Measurements from ENCODE around the gene NMT1.
"Not testable (repeated sequence)": the region's sequence is repeated elsewhere in the genome, so short reads cannot be mapped to it uniquely, and the experiment has no call there.

NMT1 gene

DNA sequence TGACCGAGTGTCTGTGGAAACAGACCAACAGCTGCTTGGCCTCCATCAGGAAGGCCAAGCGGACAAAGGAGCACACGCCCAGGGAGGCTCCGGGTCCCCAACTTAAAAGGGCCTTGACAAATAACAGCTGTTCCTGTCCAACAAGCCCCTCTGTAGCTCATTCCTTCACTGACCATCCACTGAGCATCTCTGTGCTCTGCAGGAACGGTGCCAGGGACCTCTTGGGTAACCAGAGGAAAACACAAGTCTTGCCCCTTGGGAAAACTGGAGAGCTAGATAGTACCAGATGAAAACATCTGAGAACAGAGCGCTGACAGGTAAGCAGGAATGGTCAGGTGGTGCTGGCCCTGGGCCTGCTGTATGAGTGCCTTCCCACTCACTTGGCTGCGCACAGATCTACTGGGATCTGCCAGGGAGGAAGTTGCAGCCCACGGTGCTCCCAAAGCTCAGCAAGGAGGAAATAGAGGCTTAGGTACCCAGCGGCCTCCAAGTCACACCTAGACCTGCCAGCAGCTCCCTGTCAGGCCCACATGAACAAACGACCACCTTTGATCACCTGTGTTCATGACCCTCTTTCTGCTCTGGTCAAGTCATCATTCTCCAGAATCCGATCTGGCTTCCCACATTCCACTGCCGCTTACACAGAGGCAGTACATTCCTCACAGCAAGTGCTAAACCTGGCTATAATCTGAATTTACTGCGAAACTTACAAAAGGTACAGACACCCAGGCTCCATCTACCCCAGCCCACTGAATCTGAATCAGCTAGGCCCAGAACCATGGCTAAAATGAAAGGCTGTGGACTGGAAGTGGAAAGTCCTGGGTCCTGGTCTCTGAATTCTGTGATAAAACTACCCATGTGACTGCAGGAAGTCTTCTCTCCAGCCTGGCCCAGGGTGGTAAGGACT lies 22.1 kb upstream of the NMT1 start:
- FAIRE-seq = no peak

DNA sequence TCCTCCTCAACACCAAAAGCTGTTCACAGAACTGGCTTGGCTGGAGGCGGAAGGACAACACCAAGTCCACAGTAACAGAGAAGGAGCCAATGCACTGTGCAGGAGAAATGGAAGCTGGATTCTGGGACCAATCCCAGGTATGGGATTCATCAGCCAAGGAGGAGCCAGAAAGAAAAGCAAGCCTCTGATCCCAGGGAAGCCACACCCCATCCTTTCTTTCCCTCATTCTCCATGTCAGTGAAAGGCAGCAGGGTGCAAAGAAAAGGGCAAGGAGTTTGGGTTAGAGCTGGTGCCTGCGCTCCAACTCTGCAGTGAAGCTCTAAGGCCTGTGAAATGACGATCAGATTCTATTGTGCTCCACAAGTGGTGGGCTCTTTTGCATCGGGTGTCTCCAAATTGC lies 20.7 kb upstream of the NMT1 start:
- FAIRE-seq = no peak

DNA sequence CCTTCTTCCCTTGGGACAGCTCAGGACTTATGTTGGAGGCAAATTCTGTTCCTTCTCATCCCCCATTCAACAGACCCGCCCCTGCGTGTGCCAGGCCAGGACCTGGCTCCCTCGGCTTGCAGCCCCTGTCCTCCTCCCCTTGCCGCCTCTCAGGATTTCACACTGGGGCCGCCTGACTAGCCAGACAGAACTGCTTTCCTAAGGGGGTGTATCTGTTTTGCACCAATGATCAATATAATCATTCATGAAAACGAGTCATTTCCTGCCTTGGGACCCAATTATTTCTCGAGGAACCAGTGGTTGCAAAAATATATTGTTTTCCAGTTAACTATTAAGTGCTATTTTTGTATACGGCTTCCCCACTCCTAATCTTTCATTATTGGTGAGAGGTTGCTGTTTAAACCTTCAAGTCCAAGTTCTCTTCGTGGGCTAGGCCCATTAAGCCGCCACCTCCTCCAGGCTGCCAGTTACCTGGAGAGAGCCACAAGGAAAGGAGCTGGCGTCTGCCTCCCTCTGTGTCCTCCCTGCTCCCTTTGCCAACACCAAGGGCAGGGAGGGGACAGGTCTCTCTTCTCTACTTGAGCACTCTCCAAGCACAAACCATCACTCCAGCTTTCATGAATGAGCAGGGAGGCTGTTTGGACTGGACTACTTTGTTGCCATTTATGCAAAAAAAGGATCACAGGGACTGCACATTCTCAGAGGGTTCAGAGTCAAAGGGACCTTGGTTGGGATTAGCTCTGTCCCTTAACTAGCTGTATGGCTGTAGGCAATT lies 18.6 kb upstream of the NMT1 start:
- no peak for FAIRE-seq

DNA sequence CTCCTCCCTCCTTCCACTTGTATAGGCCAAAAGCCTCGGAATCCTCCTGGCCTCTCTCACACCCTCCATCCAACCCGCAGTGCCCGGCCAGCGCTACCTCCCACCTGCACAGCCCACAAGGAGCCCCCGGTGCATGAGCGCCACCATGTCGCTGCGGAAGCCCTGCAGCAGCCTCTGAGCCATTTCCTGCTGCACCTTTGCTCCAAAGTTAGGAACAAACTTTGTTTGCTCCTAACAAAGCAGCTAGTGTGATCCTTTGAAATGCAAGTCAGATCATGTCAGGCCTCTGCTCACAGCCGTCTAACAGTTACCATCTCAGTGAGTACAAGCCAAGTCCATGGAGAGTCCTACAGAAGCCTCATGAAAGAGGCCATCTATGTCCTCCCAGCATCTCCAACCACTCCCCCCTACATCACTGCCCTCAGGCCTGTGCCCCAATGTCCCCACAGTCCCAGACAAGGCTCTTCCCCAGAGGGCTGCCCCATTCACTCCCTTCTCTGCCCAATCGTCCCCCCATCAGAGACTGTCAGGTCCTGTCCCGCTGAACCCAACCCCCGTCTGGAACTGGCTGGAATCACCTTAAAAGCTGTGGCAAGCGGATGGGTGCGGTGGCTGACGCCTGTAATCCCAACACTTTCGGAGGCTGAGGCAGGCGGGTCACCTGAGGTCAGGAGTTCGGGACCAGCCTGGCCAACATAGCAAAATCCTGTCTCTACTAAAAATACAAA lies 17.1 kb upstream of the NMT1 start:
- FAIRE-seq = no peak

DNA sequence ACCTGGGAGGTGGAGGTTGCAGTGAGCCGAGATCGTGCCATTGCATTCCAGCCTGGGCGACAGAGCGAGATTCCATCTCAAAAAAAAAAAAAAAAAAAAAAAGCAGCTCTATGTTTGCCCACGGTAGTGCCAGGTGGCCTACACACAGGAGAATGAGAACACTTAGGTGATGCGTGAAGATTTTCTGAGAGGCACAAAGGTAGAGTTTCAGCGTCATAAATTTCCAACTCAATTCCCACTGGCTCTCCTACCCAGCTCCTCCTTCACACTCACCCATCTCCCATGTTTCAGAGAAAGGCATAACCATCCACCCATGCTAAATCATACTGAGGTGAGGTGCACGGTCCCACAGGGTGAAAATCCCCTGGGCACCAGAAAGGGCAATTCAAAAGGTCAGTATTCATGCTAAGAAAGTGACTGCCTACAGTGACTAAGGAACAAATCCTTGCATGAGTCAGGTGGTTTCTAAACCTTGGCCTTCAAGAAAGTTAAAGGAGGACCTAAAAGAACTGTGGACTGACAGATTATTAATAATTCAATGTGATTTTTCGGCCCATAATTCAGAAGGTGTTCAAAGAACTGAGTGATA lies 14.5 kb upstream of the NMT1 start:
- no peak for FAIRE-seq

DNA sequence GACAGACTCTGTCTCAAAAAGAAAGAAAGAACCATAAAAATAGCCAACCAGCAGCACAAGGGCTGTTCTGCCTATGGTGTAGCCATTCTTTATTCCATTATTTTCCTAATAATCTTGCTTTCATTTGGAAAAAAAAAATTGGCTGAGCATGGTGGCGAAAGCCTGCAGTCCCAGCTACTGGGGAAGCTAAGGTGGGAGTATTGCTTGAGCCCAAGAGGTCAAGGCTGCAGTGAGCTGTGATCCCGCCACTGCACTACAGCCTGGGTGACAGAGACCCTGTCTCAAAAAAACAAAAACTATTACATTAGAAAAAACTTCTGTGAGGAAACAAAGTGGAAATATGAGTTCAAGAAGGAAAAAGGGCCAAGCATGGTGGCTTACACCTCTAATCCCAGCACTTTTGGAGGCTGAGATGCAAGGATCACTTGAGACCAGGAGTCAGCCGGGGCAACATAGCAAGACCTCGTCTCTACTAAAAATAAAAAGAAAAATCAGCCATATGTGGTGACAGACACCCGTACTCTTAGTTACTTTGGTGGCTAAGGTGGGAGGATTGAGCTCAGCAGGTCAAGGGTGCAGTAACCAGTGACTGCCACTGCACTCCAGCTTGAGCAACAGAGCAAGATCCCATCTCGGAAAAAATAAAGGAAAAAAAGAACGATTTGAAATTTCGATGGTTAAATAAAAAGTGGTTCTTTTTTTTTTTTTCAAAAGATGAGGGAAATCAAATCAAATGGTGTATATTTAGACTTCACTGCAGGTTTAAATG lies 12.1 kb upstream of the NMT1 start:
- FAIRE-seq = no peak

DNA sequence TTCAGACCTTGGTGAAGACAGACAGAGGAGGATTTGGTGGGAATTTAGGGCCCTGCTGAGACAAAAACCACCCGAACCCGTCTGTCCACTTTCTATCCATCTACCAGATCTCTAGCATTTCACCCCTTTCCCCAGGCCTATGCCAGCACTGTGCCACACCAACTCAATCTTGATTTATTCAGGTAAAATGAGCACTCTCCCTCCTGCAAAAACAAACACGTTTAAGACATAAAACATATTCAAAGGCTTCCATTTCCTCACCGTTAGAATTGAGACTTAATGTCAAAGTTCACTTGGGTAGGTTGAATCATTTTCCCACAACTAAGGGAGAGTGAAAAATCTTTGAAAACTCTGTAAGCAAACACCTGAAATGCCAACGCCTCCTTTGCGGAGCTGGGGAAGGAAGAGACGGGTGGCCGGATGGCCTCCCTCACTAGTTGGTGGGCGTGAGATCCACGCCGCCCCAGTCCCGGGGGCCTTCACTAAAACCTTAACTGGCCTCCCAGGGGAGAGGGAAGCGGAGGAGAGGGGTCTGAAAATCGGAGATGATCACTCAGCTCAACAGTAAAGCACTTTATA lies 10.5 kb upstream of the NMT1 start:
- FAIRE-seq = no peak

DNA sequence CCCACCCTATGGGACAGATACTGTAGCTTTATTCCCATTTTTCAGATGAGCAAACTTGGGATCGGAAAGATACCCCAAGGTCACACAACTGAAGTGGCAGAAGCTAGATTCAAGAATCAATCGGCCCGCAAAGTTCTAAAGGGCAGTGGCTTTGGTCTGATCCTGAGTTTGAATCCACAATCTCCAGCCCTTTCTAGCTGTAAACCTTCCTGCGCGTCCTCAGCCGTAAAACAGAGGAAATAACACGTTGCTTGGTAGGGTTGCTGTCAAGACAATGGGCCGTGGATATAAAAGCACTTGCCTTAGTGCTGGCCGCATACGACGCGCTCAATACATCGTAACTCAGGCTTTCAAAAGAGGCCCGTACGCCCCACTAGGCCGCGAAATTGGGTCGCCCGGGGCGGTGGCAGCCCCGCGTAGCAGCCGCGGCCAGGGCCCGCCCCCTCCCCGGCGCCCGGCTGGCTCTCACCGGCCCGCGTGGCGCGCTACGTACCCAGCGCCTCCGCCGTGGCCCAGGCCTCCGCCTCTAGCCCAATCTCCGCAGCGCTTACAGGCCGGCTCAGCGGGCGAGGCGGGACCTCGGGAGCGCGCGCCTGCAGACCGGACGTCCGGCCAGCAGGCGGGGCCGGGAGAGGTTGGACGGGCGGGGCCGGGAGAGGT lies 9.9 kb upstream of the NMT1 start, which contains the start of gene DCAKD:
DCAKD (minus strand) TSS at position 573 of the 660 bp plus-strand sequence. CDS start 16,747 bp downstream, outside the sequence.
- FAIRE-seq = no peak

DNA sequence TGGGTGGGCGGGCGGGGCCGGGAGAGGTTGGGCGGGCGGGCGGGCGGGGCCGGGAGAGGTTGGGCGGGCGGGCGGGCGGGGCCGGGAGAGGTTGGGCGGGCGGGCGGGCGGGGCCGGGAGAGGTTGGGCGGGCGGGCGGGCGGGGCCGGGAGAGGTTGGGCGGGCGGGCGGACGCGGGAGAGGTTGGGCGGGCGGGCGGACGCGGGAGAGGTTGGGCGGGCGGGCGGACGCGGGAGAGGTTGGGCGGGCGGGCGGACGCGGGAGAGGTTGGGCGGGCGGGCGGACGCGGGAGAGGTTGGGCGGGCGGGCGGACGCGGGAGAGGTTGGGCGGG lies 9.4 kb upstream of the NMT1 start:
- not testable (repeated sequence) for FAIRE-seq

DNA sequence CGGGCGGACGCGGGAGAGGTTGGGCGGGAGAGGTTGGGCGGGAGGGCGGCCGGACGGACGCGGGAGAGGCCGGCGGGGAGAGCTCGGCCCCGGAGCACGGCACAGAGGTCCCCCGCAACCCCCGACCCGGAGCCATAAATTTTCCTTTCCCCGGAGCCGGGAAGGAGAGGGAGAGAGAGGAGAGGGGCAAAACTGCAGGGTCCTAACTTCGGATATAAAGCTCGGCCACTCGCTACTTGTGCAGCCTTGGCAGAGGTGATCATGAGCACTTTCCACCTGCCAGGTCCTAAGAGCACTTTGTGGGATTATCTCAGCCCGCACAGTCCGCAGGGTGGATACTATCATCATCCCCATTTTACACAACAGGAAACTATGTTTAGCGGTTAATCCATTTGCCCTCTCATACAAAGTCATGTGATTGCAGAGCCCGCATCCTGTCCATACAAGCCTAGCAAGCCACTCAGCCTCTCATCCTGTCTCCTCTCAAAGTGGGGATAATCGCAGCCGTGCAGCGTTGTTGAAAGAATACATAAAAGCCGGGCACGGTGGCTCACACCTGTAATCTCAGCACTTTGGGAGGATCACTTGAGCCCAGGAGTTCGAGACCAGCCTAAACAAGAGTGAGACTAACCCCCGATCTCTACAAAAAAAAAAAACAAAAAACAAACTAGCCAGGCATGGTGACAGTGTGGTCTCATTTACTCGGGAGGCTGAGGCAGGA lies 8.9 kb upstream of the NMT1 start:
- no peak for FAIRE-seq

DNA sequence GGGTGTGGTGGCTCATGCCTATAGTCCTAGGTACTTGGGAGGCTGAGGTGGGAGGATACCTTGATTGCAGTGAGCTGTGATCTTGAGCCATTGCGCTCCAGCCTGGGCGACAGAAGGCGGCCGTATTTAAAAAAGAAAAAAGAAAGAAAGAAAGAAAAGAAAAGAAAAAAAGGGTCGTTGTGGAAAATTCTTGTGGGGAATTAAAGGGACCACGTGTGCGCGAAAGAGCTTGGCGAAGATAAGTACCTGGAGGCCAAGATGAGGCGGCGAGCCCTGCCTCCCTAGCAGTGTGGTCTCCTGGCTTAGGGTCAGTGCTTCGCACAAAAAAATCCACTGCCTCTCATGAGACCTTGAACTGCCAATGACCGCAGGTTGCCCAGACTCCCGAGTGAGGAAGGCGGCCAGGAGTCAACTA lies 728 bp upstream of the NMT1 start:
- FAIRE-seq = no peak

DNA sequence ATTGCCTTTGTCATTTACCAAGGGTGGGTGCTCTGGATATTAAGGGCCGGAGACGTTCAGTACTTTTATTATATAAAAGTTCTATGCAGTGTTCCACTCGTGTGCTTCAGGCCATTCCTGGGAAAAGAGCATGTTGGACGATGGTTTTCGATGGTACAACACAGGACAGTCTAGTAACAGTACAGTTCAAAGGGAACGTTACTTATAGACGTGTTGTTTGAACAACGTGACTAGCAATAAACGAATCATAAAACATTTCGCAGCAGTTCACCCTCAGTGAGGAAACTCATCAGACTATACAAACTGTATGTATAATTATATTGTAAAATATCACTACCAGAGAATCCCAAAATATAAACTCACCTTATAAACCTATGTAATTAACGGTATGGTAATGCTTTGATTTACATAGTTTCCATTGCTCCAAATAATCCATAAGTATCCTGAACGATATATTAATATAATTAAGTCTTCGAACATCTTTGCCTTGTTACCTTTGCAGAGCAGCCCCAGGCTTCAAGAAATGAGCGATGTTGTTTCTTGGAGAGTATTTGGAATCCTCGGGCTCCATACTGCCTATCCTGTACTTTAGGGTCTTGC lies 589 bp downstream of the NMT1 start:
- FAIRE-seq = no peak

DNA sequence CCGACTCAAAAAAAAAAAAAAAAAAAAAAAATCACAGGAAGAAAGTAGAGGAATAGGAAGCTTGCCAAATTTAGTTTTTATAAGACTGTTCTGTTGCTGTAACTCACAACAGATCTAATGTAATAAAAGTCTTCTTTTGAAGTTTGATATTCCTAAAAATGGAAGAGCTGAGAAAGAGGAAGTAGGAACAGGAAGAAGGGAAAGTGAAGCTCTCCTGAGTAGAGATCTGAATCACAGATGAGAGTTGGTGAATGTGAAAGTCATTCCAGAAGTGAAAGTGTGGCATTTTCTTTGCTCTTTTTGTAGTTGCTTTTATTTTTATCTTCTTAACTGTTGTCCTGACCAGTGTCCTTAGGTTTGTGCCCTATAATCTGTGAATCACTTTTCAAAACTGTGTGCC lies 2.1 kb downstream of the NMT1 start:
- FAIRE-seq = no peak

DNA sequence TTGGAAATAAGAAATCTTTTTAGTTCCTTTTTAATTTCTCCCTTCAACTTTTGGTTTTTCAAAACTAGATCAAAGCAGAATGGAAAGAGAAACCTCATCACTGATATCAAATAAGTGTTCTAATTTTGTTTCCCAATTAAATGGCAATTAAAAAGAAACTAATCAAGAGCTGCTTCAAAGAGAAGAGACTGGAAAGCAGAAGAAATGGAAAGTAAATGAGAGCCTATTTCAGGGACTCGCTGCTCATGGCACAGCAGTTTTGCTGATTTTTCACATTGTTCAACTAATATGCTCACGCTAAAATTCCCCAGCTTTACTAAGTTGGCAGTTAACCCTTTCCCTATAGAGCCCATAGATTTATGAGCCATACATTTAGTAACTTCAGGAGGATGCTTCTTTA lies 6.5 kb downstream of the NMT1 start:
- FAIRE-seq = no peak

DNA sequence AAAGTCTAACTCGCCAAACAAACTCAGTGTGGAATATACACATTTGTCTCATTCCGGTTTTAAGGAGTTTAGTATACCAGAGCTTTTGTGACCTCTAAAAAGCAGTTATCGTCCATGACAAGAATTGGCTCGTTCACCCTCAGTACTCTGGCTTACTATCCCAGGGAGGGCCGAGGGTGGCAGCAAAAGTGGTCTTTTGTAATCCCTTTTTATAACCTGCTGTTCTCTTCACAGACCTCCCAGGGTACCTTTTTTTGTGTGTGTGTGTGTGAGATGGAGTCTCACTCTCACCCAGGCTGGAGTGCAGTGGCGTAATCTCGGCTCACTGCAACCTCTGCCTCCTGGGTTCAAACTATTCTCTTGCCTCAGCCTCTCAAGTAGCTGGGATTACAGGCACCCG lies 8.9 kb downstream of the NMT1 start:
- no peak for FAIRE-seq

DNA sequence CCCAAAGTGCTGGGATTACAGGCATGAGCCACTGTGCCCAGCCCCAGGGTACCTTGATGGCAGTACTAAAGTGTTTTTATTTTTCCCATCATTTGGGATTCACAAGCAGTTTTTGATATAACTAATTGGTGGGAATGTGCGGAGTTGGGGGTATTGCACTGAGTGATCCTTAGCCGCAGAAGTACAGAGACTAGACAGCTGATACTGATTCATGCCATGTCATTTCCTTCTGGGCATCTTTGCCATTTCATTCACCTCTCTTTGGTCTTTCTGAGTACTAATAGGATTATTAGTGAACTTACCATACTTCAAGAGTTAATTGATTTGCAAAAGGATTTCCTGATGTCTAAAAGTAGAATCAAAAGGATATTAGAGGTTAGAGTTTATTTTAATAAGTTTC lies 9.7 kb downstream of the NMT1 start:
- no peak for FAIRE-seq

DNA sequence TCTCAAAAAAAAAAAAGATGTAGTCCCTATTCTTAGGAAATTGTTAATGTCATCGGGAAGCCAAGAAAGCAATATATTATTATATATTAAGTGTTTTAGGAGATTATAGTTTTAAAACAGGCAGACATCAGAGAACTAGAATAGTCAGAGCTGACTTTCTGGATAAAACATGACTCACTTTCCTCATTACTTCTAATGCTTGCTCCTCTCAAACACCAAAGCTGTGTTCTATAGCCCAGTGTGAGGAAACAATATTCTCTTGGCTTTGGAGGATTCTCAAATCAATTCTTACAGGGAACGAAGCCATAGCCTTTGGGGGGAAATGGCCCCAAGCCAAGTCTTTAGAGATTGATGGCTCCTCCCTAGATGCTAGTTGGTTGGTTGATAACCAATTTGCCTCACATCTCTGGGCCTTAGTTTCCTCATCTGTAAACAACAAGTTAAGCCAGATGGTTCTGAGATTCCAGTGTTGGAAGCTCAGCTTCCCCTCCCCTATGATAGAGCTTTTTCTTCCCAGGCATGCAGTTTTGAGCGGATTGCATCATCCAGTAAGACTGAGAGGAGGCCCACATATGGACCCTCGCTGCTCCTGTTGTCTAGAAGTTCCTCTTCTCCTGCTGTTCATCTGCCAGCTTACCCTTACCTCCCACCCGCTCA lies 12.4 kb downstream of the NMT1 start:
- FAIRE-seq = no peak

DNA sequence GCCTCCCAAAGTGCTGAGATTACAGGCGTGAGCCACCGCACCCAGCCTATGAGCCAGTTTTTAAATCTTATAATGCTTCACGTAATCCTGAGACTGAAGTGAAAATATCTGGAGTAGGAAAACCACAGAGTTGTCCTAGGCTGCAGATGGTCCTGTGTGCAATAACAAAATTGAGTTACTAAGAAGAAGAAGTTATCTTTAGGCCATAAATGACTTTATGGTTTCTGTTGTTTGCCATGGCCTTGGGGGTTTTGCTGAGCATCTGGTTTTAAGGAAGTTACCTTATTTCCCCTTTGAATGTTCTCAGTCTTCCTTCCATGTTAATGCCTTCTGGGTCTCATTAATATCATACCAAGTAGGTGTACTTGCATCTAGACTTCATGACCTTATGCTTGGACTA lies 16.5 kb downstream of the NMT1 start:
- FAIRE-seq = no peak

DNA sequence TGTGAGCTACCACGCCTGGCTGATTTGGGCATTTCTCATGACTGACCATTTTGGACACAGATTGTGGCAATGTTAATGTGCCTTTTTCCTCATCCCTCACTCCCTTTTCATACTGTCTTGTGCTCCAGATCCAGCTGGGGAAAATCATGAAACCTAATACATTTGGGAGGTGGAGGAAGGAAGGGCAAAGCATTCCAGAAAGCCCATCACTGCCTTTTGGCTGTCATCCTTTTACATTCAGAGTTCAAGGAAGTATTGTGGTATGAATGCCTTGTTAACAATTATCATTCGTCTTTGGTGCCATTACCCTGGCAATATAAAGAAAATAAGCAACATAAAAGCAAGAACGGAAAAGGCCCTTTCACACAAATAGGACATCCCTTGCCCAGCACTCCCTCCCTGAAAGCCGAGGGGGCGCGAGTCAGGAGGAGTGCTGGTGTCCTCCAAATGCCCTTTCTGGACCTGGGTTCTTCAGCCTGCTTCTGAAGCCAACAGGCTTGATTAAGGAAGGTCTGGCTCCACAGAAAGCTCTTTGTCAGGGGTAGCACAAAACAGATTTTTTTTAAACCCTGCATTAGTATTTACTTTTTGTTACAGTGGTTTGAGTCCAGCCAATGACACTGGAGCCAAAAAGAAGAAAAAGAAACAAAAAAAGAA lies 20.1 kb downstream of the NMT1 start:
- FAIRE-seq = no peak
